Effector memory CD4-positive, alpha-beta T cell (primary cell): Measurements from ENCODE around the gene OR5K2.
A peak's percentile ranks its signal among the peaks of the same experiment; 100 is the strongest.

Experiments used
- DNase-seq, 3 donors: peaks; one replicate each; pipeline ENCODE4 v3.0.0-alpha.2; 2020
- H3K27ac ChIP-seq: 2 replicates; pipeline ENCODE4 v1.7.0; 2013; ENCODE audit warnings: mild to moderate bottlenecking, low read length, moderate library complexity; ENCODE audit not compliant: insufficient read depth, poor library complexity, severe bottlenecking
- H3K27me3 ChIP-seq: replicated peaks from 2 replicates; pipeline ENCODE4 v1.7.0; 2013; ENCODE audit warnings: mild to moderate bottlenecking, low read length; ENCODE audit not compliant: insufficient read depth, control insufficient read depth, poor library complexity, severe bottlenecking
- H3K36me3 ChIP-seq: 2 replicates; pipeline ENCODE4 v1.7.0; 2013; ENCODE audit warnings: mild to moderate bottlenecking, low read length, moderate library complexity; ENCODE audit not compliant: control insufficient read depth, insufficient read depth
- H3K4me1 ChIP-seq: 2 replicates; pipeline ENCODE4 v1.7.0; 2013; ENCODE audit warnings: low read length, mild to moderate bottlenecking; ENCODE audit not compliant: control insufficient read depth, insufficient read depth, poor library complexity, severe bottlenecking
- H3K4me3 ChIP-seq: 2 replicates; pipeline ENCODE4 v1.7.0; 2013; ENCODE audit warnings: low read length, low read depth, mild to moderate bottlenecking; ENCODE audit not compliant: insufficient read depth, poor library complexity, severe bottlenecking
- H3K9me3 ChIP-seq: 2 replicates; pipeline ENCODE4 v1.7.0; 2013; ENCODE audit warnings: mild to moderate bottlenecking, low read length, moderate library complexity; ENCODE audit not compliant: control insufficient read depth

The OR5K2 gene

GRCh38 chr3:98500019-98500418 lies 2.5 kb downstream of the OR5K2 start:
- H3K27me3 ChIP-seq: no peaks in the 10 kb centered on the region
- no peaks in the 10 kb centered on the region for H3K4me1 ChIP-seq
- H3K4me3 ChIP-seq: no peak overlapping the region
- no peak for DNase-seq
- no peaks in the 10 kb centered on the region for H3K36me3 ChIP-seq
- no peak overlapping the region for H3K27ac ChIP-seq
- H3K9me3 ChIP-seq: no peaks in the 10 kb centered on the region

- no peaks in the 10 kb centered on the region for H3K36me3 ChIP-seq
- H3K4me1 ChIP-seq: no peaks in the 10 kb centered on the region
- no peaks in the 10 kb centered on the region for H3K9me3 ChIP-seq
- no peaks in the 10 kb centered on the region for H3K27me3 ChIP-seq
- DNase-seq: no peak
- no peak overlapping the region for H3K4me3 ChIP-seq
- no peak overlapping the region for H3K27ac ChIP-seq
Measured at GRCh38 chr3:98501270-98501669, 3.8 kb downstream of the OR5K2 start.

GRCh38 chr3:98501863-98502576 lies 4.5 kb downstream of the OR5K2 start:
- no peaks in the 10 kb centered on the region for H3K9me3 ChIP-seq
- no peaks in the 10 kb centered on the region for H3K36me3 ChIP-seq
- H3K4me1 ChIP-seq: no peaks in the 10 kb centered on the region
- no peak overlapping the region for H3K4me3 ChIP-seq
- no peak overlapping the region for H3K27ac ChIP-seq
- no peaks in the 10 kb centered on the region for H3K27me3 ChIP-seq
- DNase-seq: no peak

DNA sequence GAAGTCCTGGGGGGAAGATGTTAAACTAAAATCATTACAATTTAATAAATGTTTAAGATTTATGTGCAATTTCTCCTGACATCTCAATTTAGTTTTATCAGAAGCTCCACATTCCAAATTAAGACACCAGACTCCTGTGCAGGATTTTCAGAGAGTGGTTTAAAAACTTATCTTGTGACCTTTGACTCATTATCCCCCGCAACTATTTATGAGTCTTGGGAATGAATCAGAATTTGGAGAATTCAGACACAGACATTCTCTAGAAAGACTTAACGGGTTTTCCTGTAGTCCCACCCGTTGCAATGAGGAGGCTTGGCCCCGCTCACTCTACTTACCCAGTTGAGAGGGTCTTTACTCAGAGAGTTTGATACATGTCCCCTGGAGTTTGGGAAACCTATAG lies 7.1 kb downstream of the OR5K2 start:
- Histone ChIP-seq H3K4me1 (no peaks in the 10 kb centered on the region), H3K36me3 (no peaks in the 10 kb centered on the region), H3K9me3 (no peaks in the 10 kb centered on the region), H3K4me3 (no peak overlapping the region), H3K27ac (no peak overlapping the region), H3K27me3 (no peaks in the 10 kb centered on the region)
- DNase-seq: no peak

- DNase-seq: no peak
- Histone ChIP-seq H3K27me3 (no peaks in the 10 kb centered on the region), H3K27ac (no peak overlapping the region), H3K4me3 (no peak overlapping the region), H3K36me3 (peaks cover 2% of the 10 kb centered on the region), H3K9me3 (no peaks in the 10 kb centered on the region), H3K4me1 (no peaks in the 10 kb centered on the region)
Measured at GRCh38 chr3:98508582-98508981, 11.1 kb downstream of the OR5K2 start.

GRCh38 chr3:98512576-98512975 lies 15.1 kb downstream of the OR5K2 start:
- Histone ChIP-seq H3K9me3 (no peaks in the 10 kb centered on the region), H3K27me3 (no peaks in the 10 kb centered on the region), H3K27ac (no peak overlapping the region), H3K36me3 (peaks cover 28% of the 10 kb centered on the region), H3K4me3 (no peak overlapping the region), H3K4me1 (no peaks in the 10 kb centered on the region)
- no peak for DNase-seq

DNA sequence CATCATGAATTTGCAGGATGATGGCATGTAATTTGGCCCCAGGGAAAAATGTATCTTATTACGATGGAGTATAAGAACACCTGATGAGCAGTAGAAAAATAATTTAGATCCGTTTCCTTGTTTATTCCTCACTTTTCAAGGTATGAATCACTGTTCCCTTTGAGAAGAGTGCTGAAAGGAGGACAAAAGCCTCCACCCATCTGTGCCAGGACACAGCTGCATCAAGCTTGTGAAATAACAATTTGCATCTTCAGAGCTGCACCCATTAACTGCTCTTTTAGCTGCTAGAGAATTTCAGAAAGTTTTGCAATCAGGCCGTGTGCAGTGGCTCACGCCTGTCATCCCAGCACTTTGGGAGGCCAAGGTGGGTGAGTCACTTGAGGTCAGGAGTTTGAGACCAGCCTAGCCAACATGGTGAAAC lies 15.6 kb downstream of the OR5K2 start:
- no peak overlapping the region for H3K4me3 ChIP-seq
- H3K27me3 ChIP-seq: no peaks in the 10 kb centered on the region
- no peaks in the 10 kb centered on the region for H3K9me3 ChIP-seq
- H3K36me3 ChIP-seq: peaks cover 28% of the 10 kb centered on the region
- H3K4me1 ChIP-seq: no peaks in the 10 kb centered on the region
- no peak overlapping the region for H3K27ac ChIP-seq
- DNase-seq: no peak

DNA sequence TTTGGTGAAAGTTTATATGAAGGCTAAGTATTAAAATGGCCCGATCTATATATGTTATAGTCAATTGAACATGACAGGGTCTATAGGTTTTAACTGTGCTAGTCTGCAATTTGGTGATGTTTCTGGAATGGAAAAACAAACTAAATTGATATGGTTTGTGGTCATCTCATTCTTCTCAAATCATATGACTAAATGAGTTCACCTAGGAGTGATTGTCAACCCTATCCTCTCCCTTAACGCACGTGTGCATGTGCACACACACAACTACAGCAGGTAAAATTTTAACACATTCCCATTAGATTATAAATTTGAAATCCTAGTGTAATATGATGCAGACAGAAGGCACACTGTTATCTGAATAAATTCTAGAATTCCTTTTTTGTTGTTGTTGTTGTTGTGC lies 16.3 kb downstream of the OR5K2 start:
- H3K4me1 ChIP-seq: no peaks in the 10 kb centered on the region
- peaks cover 28% of the 10 kb centered on the region for H3K36me3 ChIP-seq
- DNase-seq: no peak
- H3K4me3 ChIP-seq: no peak overlapping the region
- no peaks in the 10 kb centered on the region for H3K27me3 ChIP-seq
- no peak overlapping the region for H3K27ac ChIP-seq
- no peaks in the 10 kb centered on the region for H3K9me3 ChIP-seq

DNA sequence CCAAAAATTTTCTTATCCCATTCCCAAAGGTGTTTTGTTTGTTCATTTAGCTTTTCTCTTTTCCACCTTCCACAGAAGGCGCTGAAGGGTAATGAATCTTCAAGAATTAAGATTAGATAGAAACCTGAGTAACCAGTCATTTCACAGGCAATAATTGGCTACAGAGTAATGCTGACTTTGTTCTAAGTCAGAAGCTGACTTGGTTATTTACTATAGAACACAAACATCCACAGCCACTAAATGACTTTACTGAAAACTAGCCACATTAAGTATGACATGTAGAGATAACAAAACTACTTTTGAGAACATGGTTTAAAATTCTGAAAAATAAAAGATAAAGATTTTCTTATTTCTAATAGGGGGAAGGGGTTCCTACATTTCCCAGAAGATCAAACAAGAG lies 17.5 kb downstream of the OR5K2 start:
- no peaks in the 10 kb centered on the region for H3K9me3 ChIP-seq
- no peaks in the 10 kb centered on the region for H3K27me3 ChIP-seq
- no peak overlapping the region for H3K4me3 ChIP-seq
- no peaks in the 10 kb centered on the region for H3K4me1 ChIP-seq
- peak overlapping the region; percentile 28 for H3K27ac ChIP-seq
- DNase-seq: no peak
- H3K36me3 ChIP-seq: peaks cover 28% of the 10 kb centered on the region

GRCh38 chr3:98518816-98519215 lies 21.3 kb downstream of the OR5K2 start:
- Histone ChIP-seq H3K9me3 (no peaks in the 10 kb centered on the region), H3K27ac (no peak overlapping the region), H3K36me3 (peaks cover 26% of the 10 kb centered on the region), H3K4me1 (peaks cover 7% of the 10 kb centered on the region), H3K4me3 (no peak overlapping the region), H3K27me3 (no peaks in the 10 kb centered on the region)
- no peak for DNase-seq
